ENCODE data around the gene MTMR4.

MTMR4 gene

GRCh38 chr17:58538811-58539409 lies 24.5 kb upstream of the MTMR4 start:
- H3K4me3 ChIP-seq (ENCODE audit: low read depth, low read length): no peak overlapping the region
- no peak for TF ChIP-seq CTCF (IDR thresholded peaks at IDR 0.05; ENCODE audit: low read depth, low read length)

- no peak overlapping the region for H3K4me3 ChIP-seq (ENCODE audit: low read depth, low read length)
- no peak for TF ChIP-seq CTCF (IDR thresholded peaks at IDR 0.05; ENCODE audit: low read depth, low read length)
Measured at GRCh38 chr17:58537266-58537665, 22.8 kb upstream of the MTMR4 start.

DNA sequence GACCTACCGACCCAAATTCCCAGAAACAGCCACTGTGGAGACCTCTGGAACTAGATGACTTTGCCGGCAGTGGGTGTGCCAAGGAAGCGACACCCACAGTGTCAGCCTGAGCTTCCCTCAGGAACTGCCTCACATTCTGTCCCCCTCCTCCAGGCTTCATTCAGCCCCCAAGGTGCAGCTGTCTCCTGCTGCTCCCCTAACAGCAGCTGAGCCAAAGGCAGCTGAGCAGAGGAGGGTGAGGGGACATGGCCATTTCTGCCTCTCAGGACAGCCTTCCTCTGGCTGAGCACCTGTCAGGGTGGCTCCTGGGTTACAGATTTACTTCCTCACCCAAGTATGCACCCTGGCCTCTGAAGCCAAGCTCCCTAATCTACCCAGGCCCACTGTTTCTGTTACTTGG lies 22.1 kb upstream of the MTMR4 start:
- TF ChIP-seq CTCF (IDR thresholded peaks at IDR 0.05; ENCODE audit: low read depth, low read length): no peak
- no peak overlapping the region for H3K4me3 ChIP-seq (ENCODE audit: low read depth, low read length)

- H3K4me3 ChIP-seq (ENCODE audit: low read depth, low read length): no peak overlapping the region
- TF ChIP-seq CTCF (IDR thresholded peaks at IDR 0.05; ENCODE audit: low read depth, low read length): no peak
Measured at GRCh38 chr17:58535431-58535830, 21.0 kb upstream of the MTMR4 start.

DNA sequence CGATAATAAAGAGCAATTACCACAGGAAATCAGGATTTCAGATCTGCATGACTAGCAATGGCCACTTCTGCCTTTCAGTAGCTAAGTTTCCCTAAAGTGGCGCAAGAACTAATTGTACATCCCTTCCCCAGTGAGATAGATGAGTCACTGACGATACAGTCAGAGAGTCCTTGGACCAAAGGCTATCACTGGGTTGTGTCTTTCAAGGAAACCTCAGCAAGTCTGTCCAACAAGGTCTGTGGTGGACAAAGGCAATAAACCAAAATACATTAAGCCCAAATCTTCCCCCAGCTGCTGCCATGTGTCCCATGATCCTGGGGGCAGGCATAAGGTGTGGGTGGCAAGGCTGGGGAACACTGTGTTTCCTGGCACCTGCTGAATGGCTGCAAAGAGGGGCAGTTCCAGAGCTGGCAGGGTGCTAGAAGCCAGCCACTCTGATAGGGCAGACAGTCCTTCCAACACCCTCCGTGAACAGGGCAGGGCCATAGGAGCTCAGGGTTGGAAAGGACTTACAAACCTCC lies 20.5 kb upstream of the MTMR4 start:
- no peak for TF ChIP-seq CTCF (IDR thresholded peaks at IDR 0.05; ENCODE audit: low read depth, low read length)
- no peak overlapping the region for H3K4me3 ChIP-seq (ENCODE audit: low read depth, low read length)

DNA sequence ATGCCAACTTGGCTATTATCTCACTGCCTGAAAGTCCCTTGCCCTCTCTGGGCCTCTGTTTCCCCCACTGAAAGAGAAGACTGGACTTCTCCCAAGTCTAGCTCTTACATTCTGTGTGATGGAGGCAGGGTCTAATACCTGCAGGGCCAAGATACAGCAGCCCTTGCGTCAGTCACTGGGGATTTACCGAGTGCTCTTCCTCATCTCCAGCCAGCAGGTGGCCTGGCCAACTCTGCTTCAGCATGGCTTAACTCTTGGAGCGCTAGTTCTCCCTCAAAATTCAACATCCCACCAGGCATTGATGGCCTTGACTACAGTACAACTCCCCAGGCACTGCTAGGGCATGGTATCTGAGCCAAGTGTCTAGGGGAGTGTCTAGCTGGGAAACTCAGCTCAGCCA lies 19.9 kb upstream of the MTMR4 start:
- no peak for TF ChIP-seq CTCF (IDR thresholded peaks at IDR 0.05; ENCODE audit: low read depth, low read length)

DNA sequence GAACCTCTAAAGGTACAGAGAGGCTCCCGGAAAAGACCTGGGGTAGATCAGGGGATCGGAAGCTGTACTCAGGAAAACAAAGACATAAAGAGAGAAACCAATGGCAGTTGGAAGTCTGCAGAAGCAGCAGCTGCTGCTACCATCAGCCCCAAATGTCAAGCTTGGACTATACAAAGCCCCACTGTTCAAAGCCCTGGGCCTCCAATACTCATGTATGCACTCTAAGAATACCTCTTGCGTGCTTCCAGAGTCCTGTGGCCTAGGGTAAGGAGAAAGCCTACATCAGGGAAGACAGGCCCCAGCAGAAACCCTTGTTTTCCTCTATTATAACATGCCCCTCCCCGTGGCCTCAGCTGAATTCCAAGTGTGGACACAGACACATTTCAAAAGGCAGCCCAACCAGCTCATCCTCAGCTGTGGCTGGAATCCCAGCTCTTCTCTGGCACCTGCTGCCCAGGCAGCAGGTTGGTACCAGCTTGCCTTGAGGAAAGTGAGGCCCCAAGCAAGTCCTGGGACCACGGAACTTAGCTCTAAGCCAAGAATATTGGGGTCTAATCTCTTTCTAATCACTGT lies 19.3 kb upstream of the MTMR4 start:
- no peak overlapping the region for H3K4me3 ChIP-seq (ENCODE audit: low read depth, low read length)
- no peak for TF ChIP-seq CTCF (IDR thresholded peaks at IDR 0.05; ENCODE audit: low read depth, low read length)

More for the DNA sequence above, 19.9 kb upstream of the MTMR4 start:
- H3K4me3 ChIP-seq (ENCODE audit: low read depth, low read length): no peak overlapping the region
